Astrocyte of the spinal cord (primary cell): ENCODE results near the gene MXD4.

ENCODE experiments used
- DNase-seq: peaks from one replicate; pipeline ENCODE4 v3.0.0; 2011; ENCODE audit warnings: low read depth, low spot score
- H3K4me3 ChIP-seq: 2 replicates; pipeline ENCODE4 v1.5.1; 2011; ENCODE audit warnings: low read depth, mild to moderate bottlenecking, low read length, moderate library complexity
- CTCF ChIP-seq: IDR thresholded peaks from 2 replicates; pipeline ENCODE4 v1.5.1; 2012; ENCODE audit warnings: low read depth, mild to moderate bottlenecking, low read length, inconsistent platforms
- in situ Hi-C: cut with HindIII; loops from 2 replicates; pipeline ENCODE4 v1.10.0; 2017; ENCODE audit warnings: low sequenced_read_pairs

The MXD4 gene

GRCh38 chr4:2270341-2271165 is 8.6 kb upstream of the MXD4 start:
- H3K4me3 ChIP-seq = no peak overlapping the region
- in situ Hi-C loops = no loop called here
- no peak for DNase-seq
- no peak for TF ChIP-seq CTCF

GRCh38 chr4:2269618-2270163 is 7.8 kb upstream of the MXD4 start:
- in situ Hi-C loops = no loop called here
- no peak overlapping the region for H3K4me3 ChIP-seq
- no peak for TF ChIP-seq CTCF
- no peak for DNase-seq

GRCh38 chr4:2269206-2269531 is 7.3 kb upstream of the MXD4 start:
- in situ Hi-C loops = no loop called here
- H3K4me3 ChIP-seq = no peak overlapping the region
- DNase-seq = no peak
- TF ChIP-seq CTCF = no peak

GRCh38 chr4:2268357-2269205 is 6.7 kb upstream of the MXD4 start:
- in situ Hi-C loops = no loop called here
- H3K4me3 ChIP-seq = no peak overlapping the region
- no peak for DNase-seq
- no peak for TF ChIP-seq CTCF

- H3K4me3 ChIP-seq = no peak overlapping the region
- no peak for TF ChIP-seq CTCF
- DNase-seq = no peak
- in situ Hi-C loops = no loop called here
Observed at GRCh38 chr4:2267841-2268240, 5.9 kb upstream of the MXD4 start.

- TF ChIP-seq CTCF = no peak
- DNase-seq = no peak
Observed at GRCh38 chr4:2267320-2267811, 5.5 kb upstream of the MXD4 start.

More at GRCh38 chr4:2267320-2267811, 5.5 kb upstream of the MXD4 start:
- in situ Hi-C loops = no loop called here
- no peak overlapping the region for H3K4me3 ChIP-seq
